HG03354 (cell line): ENCODE results near the gene MIB2.
"Not testable (repeated sequence)": the region's sequence is repeated elsewhere in the genome, so short reads cannot be mapped to it uniquely, and the experiment has no call there.

Experiments
- ATAC-seq: cut with Tn5 transposase; IDR thresholded peaks from one replicate; pipeline ENCODE4 v1.9.1; 2021; ENCODE audit warnings: mild to moderate bottlenecking; ENCODE audit not compliant: unreplicated experiment, poor library complexity, severe bottlenecking

The MIB2 gene

GRCh38 chr1:1674806-1675205 lies 59.5 kb downstream of the MIB2 start:
- not testable (repeated sequence) for ATAC-seq

GRCh38 chr1:1675218-1675617 lies 59.9 kb downstream of the MIB2 start:
- not testable (repeated sequence) for ATAC-seq

- ATAC-seq = not testable (repeated sequence)
Observed at GRCh38 chr1:1676087-1676486, 60.8 kb downstream of the MIB2 start.

- ATAC-seq = peak; percentile 79
Observed at GRCh38 chr1:1677718-1678580, 62.6 kb downstream of the MIB2 start.

- peak; percentile 36 for ATAC-seq
Observed at GRCh38 chr1:1678581-1679380, 63.5 kb downstream of the MIB2 start.
